HCEC 1CT (cell line): ENCODE measurements around the gene SLC23A1.
"Not testable (repeated sequence)": the region's sequence is repeated elsewhere in the genome, so short reads cannot be mapped to it uniquely, and the experiment has no call there.

Source experiments
- DNase-seq: peaks from one replicate; pipeline ENCODE4 v3.0.0-alpha.2; 2017

Gene SLC23A1

DNA sequence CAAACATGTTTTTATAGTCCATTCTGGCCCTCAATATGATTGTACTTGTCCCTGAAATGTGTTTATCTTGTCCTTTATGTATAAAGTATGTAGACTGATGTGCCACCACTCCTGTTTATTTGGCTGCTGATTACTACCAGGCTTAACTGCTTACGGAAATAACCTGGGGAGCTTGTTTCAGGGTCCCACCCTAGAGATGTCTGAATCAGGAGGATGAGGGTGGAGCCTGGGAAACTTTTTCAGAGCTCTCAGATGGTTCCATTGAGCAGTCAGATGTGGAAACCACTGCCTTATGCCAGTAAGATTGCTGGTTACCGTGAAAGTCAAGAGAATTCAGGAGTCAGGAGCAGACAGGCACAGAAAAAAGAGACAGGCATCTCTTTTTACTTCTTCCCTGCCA lies 19.2 kb downstream of the SLC23A1 start:
- DNase-seq = no peak

DNA sequence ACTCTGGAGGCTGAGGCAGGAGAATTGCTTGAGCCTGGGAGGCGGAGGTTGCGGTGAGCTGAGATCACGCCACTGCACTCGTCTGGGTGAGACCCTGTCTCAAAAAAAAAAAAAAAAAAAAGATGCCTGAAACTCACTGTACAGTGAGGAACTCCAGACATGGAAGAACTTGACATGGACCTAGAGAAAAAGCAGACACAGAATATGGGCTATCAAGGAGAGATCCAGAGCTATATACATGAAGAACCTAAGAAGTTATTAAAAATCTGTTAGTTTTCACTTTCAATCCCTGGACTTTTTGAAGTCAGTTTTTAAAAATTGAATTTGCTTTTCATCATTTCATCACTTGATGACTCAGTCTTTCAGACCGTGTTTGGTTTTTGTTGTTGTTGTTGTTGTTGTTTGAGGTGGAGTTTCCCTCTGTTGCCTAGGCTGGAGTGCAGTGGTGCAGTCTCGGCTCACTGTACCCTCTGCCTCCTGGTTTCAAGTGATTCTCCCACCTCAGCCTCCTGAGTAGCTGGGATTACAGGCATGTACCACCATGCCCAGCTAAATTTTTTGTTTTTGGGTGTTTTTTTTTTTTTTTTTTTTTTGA lies 21.2 kb downstream of the SLC23A1 start:
- no peak for DNase-seq

DNA sequence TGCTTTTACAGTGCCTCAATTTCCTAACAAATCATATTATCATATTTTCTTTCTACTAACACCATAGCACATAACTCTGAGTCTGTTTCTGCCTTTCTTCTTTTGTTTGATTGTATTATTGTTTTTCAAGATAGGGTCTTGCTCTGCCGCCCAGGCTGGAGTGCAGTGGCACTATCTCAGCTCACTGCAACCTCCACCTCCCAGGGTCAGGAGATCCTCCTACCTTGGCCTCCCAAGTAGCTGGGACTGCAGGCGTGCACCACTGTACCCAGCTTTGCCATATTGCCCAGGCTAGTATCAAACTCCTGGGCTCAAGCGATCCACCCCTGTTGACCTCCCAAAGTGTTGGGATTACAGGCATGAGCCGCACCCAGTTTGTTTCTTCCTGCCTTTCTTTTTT lies 22.7 kb downstream of the SLC23A1 start:
- DNase-seq = no peak

DNA sequence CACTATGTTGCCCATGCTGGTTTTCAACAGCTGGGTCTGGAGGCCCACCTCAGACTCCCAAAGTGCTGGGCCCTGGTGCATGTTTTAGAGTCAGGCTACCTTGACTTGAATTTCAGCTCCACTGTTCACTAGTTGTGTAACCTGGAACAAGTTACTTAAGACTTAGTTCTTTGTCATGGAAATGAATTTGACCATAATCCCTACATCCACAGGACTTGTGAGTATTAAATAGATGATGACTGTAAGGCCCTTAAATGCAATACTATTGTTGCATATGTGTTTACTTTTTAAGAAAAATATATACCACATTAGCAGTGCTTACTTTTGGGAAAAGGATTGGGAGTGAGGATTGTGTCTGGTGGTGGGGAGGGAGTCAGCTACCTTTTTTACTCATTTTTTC lies 25.0 kb downstream of the SLC23A1 start:
- DNase-seq = no peak

DNA sequence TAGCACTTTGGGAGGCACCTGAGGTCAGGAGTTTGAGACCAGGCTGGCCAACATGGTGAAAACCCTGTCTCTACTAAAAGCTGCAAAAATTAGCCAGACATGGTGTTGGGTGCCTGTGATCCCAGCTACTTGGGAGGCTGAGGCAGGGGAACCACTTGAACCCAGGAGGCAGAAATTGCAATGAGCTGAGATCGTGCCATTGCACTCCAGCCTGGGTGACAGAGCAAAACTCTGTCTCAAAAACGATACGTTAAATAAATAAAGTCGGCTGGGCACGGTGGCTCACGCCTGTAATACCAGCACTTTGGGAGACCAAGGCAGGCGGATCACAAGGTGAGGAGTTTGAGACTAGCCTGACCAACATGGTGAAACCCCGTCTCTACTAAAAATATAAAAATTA lies 27.2 kb downstream of the SLC23A1 start:
- not testable (repeated sequence) for DNase-seq

DNA sequence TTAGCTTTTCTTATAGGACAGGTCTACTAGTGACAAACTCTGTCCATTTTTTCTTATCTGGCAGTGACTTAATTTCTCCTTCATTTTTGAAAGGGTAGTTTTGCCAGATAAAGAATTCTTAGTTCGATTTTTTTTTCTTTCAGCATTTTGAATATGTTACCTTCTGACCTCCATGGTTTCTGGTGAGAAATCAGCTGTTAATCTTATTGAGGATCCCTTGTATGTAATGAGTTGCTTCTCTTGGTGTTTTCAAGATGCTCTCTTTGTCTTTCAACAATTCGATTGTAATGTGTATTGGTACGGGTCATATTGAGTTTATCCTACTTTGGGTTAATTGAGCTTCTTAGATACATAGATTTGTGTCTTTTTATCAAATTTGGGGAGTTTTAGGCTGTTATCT lies 28.9 kb downstream of the SLC23A1 start:
- no peak for DNase-seq

DNA sequence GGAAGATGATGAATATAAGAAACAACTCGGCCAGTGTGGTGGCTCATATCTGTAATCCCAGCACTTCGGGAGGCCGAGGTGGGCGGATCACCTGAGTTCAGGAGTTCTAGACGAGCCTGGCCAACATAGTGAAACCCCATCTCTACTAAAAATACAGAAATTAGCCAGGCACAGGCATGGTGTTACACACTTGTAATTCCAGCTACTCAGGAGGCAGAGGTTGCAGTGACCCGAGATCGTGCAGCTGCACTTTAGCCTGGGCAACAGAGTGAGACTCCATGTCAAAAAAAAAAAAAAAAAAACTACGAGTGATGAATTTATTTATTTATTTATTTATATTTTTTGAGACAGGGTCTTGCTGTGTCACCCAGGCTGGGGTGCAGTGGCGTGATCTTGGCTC lies 35.2 kb downstream of the SLC23A1 start:
- DNase-seq = not testable (repeated sequence)

DNA sequence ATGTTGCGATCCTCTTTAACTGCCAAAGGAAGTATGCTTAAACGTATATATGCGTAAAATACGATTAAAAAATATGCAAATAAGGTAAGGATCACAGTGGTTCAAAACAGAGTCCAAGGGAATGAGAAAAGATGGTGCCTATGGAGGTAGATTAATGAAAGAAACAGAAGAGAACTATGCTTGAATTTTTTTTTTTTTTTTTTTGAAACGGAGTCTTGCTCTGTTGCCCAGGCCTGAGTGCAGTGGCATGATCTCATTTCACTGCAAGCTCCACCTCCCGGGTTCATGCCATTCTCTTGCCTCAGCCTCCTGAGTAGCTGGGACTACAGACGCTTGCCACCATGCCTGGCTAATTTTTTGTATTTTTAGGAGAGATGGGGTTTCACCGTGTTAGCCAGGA lies 37.7 kb downstream of the SLC23A1 start:
- not testable (repeated sequence) for DNase-seq

DNA sequence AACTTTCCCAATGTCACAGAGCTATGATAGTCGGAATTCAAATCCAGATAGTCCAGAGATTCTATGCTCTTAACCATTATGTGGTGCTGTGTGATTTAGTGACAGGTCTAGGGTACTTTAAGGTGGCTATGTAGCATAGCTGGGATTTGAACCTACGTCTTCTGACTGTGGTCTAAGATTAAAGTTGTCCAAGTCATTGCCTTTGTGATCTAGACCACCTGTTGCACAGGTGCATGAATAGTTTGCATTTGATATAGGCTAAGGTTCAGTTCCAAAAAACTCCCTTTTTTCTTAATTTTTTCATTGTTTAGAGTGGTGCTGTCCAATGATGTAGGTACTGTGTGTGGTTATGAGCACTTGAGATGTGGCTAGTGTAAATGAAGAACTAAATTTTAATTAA lies 38.9 kb downstream of the SLC23A1 start:
- no peak for DNase-seq

DNA sequence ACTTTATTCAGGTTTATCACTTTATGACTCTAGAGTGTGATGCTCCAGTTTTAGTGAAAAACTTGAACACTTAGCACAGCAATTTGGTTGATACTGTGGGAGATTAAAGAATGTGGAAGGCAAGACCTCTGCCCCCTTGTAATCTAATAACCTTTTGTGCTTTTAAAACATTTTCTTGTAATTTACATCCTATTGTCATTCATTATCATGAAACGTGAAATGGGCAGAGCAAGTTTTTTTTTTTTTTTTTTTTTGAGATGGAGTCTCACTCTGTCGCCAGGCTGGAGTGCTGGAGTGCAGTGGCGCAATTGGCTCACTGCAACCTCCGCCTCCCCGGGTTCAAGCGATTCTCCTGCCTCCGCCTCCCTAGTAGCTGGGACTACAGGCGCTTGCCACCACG lies 39.6 kb downstream of the SLC23A1 start:
- no peak for DNase-seq

DNA sequence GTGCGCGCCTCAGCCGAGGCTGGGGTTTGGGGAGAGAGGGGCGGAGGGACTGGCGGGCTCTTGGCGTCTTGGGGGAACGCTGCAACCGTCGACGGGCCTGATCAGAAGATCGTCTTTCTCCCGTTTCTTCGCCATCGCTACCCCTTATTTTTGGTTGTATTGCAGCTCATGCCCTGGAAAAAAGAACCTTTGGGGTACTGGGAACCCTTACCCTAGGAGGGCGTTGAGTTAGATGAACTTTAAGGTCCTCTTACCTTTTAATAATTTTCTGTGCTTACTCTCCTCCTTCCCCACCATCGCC lies 40.7 kb downstream of the SLC23A1 start:
- DNase-seq = no peak

DNA sequence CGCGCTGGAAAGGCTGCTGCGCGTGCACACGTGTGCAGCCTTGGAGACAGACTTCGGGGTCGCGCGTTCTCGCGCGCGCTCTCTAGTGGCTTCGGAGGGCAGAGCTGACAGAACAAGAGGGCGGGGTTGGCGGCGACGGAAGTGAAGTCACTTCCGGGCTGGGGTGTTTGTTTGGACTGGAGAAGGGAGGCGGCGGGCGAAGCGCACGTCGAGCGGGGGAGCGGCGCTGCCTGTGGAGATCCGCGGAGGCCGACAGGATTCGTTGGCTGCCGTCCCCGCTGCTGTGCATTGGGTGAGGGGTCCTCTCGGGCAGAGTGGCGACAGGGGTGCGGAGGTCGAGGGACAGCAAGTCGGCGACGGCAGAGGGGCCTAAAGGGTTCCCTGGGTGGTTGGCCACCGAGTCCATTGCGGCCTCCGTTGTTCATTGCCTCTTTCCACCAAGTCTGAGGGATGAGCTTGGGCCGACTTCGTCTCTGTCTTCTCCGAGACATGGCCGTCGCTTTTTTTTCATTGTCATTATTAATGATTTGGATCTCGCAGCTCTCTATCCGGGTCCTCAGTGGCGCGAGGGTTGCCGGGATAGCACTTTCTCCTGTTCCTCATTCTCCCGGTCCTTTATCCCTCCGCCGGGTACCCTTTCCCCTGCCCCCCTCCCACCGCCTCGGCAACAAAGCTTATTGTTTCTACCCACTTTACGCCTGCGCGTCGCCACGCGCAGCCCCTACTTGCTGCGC lies 41.2 kb downstream of the SLC23A1 start, which contains the start of gene PAIP2:
PAIP2 (plus strand) TSS at position 166 of the 734 bp plus-strand sequence. CDS start 21,931 bp downstream, outside the sequence.
- DNase-seq = peak; percentile 98

DNA sequence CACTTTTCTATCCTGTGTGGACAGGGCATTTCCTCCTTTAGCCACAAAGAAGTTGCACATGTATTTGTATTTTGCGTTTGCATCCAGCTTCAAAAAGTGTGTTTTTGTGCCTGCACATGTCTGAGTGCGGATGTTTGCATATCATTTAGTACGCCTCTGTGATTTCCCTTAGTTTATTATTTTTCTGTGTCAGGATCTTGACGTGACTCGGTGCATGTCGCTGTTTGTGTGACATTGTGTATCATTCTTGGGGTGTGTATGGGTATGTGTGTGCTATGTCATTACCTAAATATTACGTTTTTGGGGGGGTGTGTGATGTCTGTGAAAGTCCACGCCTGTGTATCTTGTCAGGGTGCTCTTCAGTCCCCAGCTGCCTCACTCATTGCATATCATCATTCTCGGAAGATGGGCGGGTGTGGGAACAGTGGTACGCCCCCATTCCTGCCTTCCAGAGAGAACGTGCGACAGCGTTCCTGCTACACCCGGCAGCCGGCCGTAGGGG lies 41.9 kb downstream of the SLC23A1 start:
- no peak for DNase-seq

DNA sequence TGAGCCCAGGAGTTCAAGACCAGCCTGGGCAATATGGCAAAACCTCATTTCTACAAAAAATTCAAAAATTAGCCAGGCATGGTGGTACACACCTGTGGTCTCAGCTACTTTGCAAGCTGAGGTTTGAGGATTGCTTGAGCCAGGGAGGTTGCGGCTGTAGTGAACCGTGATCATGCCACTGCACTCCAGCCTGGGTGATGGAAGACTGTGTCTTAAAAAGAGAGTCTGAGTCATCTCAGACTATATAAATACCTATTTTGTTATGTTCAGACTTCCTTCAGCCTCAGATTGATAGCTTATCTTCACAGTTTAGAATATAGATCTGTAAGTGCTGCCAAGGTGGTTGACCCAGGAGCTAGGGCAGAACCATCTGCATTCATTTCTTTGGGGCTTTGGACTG lies 43.0 kb downstream of the SLC23A1 start:
- no peak for DNase-seq

DNA sequence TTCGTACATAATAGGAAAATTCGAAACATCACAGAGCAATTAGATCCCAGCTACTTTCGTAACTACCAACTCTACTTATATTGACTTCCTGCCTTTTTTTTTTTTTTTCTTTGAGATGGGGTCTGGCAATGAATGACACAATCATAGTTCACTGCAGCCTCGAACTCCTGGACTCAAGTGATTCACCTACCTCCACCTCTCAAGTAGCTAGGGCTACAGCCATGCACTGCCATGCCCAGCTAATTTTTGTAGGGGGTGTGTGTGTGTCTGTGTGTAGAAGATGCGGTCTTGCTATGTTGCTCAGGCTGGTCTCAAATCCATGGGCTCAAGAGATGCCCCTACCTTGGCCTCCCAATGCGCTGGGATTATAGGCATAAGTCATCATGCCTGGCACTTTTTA lies 47.3 kb downstream of the SLC23A1 start:
- no peak for DNase-seq
